Prostate gland (tissue), 2 donors: ENCODE results near the gene KCNC1.

Experiments used
- POLR2AphosphoS5 ChIP-seq: sonication (generic); formaldehyde crosslinking; IDR thresholded peaks from one replicate; pipeline ENCODE4 v1.6.1; 2017; ENCODE audit warnings: antibody characterized with exemption
- TF ChIP-seq, protein P1 (sequence below), 4 experiments: fragments of 200-600 bp in 2 of 4; fragments of 450-650 bp in 2 of 4; sonication (generic) in 2 of 4; IDR thresholded peaks; 1 replicate in 3 of 4; 2 replicates in 1 of 4; pipeline ENCODE4 v1.5.1; 2016 to 2019; ENCODE audit warnings: antibody characterized with exemption in 4 of 4, mild to moderate bottlenecking in 2 of 4, moderate library complexity in 2 of 4

- TF ChIP-seq, protein P1, sequence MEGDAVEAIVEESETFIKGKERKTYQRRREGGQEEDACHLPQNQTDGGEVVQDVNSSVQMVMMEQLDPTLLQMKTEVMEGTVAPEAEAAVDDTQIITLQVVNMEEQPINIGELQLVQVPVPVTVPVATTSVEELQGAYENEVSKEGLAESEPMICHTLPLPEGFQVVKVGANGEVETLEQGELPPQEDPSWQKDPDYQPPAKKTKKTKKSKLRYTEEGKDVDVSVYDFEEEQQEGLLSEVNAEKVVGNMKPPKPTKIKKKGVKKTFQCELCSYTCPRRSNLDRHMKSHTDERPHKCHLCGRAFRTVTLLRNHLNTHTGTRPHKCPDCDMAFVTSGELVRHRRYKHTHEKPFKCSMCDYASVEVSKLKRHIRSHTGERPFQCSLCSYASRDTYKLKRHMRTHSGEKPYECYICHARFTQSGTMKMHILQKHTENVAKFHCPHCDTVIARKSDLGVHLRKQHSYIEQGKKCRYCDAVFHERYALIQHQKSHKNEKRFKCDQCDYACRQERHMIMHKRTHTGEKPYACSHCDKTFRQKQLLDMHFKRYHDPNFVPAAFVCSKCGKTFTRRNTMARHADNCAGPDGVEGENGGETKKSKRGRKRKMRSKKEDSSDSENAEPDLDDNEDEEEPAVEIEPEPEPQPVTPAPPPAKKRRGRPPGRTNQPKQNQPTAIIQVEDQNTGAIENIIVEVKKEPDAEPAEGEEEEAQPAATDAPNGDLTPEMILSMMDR (IDR thresholded peaks at IDR 0.05): no peak
- TF ChIP-seq POLR2AphosphoS5: no peak
These were observed 21.3 kb downstream of the KCNC1 start for GRCh38 chr11:17755891-17756290.
